ENCODE results near the gene CHST9.
"Not testable (repeated sequence)": the region's sequence is repeated elsewhere in the genome, so short reads cannot be mapped to it uniquely, and the experiment has no call there.

Gene CHST9

DNA sequence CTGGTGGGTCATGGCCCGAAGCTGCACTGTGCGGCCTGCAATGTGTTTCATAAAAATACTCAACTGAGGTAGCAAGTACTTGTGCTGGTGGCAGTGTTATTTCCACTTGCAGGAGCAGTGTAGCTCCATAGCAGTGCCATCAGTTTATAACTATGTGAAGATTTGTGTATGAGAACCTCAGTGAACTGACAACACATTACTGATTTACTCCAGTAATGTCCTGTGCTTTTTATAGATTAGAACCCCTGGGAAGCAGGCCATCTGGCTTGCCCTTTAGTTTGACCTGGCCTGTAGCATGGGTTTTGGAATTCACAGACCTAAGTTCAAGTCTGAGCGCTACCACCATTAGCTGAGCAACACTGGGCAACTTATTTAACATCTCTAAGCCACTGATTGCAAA lies 219.9 kb downstream of the CHST9 start:
- H3K4me1 Mint-ChIP-seq, result no peaks in the 10 kb centered on the region
- H3K36me3 Mint-ChIP-seq, result no peaks in the 10 kb centered on the region
- H3K27me3 Mint-ChIP-seq, result no peaks in the 10 kb centered on the region
- no peaks in the 10 kb centered on the region for H3K9me3 Mint-ChIP-seq
- no peak overlapping the region for H3K4me3 Mint-ChIP-seq
- no peak overlapping the region for H3K27ac Mint-ChIP-seq

GRCh38 chr18:26963292-26963691 lies 221.8 kb downstream of the CHST9 start:
- Mint-ChIP-seq H3K27me3 (no peaks in the 10 kb centered on the region), H3K4me3 (no peak overlapping the region), H3K9me3 (peaks cover 5% of the 10 kb centered on the region), H3K36me3 (no peaks in the 10 kb centered on the region), H3K27ac (no peak overlapping the region), H3K4me1 (no peaks in the 10 kb centered on the region)

GRCh38 chr18:26961839-26962238 lies 223.3 kb downstream of the CHST9 start:
- Mint-ChIP-seq H3K36me3 (no peaks in the 10 kb centered on the region), H3K9me3 (peaks cover 5% of the 10 kb centered on the region), H3K27ac (no peak overlapping the region), H3K27me3 (no peaks in the 10 kb centered on the region), H3K4me3 (no peak overlapping the region), H3K4me1 (no peaks in the 10 kb centered on the region)

DNA sequence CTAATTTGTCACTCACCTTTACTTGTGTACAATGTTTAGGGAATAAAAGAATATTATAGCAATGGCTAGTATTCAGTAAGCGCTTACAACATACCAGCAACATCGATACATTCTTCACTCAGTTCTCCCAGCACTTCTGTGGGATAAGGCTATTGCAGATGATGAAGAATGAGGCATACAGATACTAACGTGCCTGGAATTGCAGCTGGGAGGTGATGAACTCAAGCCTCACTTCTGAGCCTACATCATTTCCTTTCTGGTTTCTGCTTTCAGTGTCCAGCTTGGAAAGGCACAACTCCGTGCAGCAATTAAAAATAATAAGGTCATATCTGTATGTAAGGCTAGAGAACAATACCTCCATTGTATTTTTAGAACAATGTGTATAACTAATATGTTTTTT lies 224.2 kb downstream of the CHST9 start:
- Mint-ChIP-seq H3K4me3 (no peak overlapping the region), H3K4me1 (no peaks in the 10 kb centered on the region), H3K27me3 (no peaks in the 10 kb centered on the region), H3K36me3 (no peaks in the 10 kb centered on the region), H3K9me3 (peaks cover 5% of the 10 kb centered on the region), H3K27ac (no peak overlapping the region)

DNA sequence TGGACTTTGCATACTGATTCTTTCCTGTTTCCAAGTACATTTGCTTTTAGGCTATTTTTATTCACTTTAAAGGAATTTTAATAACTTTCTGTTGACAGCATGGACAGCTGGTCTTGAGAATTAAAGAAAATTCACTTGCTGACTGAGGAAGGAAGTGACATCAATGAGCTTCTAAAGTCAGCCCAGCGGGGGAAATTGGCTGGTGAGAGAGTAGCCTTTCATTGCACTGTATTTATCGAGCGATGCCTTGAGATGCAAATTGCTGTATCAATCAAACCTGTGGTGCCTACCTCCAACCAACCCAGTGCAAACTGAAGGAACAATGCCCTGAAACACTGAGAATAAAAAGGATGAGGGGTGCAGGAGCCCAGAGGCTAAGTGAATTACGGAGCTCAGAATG lies 228.2 kb downstream of the CHST9 start:
- H3K9me3 Mint-ChIP-seq, result peaks cover 5% of the 10 kb centered on the region
- H3K4me3 Mint-ChIP-seq, result no peak overlapping the region
- no peaks in the 10 kb centered on the region for H3K4me1 Mint-ChIP-seq
- H3K36me3 Mint-ChIP-seq, result no peaks in the 10 kb centered on the region
- no peaks in the 10 kb centered on the region for H3K27me3 Mint-ChIP-seq
- no peak overlapping the region for H3K27ac Mint-ChIP-seq

DNA sequence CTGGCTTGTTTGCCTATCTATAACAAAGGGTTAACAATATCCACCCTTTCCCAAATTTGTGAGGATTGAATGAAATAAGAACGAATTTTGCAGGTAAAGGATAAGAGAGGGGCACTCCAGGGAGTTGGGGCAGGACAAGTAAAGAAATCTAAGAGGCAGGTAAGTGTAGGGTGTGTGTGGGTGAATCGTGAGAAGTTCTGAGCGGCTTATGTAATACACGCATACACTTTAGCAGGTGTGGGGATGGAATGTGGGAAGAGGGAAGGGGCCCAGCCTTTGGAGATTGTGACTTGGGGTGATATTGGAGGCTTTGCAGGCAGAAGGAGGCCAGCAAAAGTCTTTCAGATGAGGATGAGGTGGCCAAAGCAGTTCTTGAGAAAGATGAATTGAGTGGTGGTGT lies 236.4 kb downstream of the CHST9 start:
- Mint-ChIP-seq H3K27ac (no peak overlapping the region), H3K4me3 (no peak overlapping the region), H3K36me3 (no peaks in the 10 kb centered on the region), H3K4me1 (no peaks in the 10 kb centered on the region), H3K9me3 (peaks cover 4% of the 10 kb centered on the region), H3K27me3 (peaks cover 2% of the 10 kb centered on the region)

DNA sequence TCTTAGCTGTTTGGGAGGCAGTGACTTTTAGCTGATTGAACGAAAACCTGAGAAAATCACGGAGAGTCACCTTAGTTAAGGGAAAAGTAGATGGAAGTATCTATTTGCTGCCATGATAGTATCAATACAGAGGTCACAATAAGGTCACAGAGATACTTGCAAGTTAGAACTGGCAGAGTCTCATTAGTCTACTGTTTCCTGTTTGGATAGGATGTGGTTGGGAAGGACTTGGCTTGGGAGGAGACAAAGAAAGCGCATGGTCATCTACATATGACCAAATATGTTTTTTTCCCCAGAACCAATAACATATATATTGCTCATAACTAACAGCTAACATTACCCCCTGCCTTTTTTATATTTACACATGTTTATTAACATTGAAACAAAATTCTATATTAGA lies 241.2 kb downstream of the CHST9 start:
- H3K9me3 Mint-ChIP-seq, result peaks cover 4% of the 10 kb centered on the region
- H3K4me1 Mint-ChIP-seq, result no peaks in the 10 kb centered on the region
- H3K27ac Mint-ChIP-seq, result no peak overlapping the region
- H3K4me3 Mint-ChIP-seq, result no peak overlapping the region
- H3K36me3 Mint-ChIP-seq, result no peaks in the 10 kb centered on the region
- H3K27me3 Mint-ChIP-seq, result no peaks in the 10 kb centered on the region

- Mint-ChIP-seq H3K36me3 (no peaks in the 10 kb centered on the region), H3K27ac (no peak overlapping the region), H3K4me1 (no peaks in the 10 kb centered on the region)
These were observed 243.5 kb downstream of the CHST9 start for GRCh38 chr18:26941584-26941983.

GRCh38 chr18:26940744-26941398 lies 244.2 kb downstream of the CHST9 start:
- Mint-ChIP-seq H3K36me3 (no peaks in the 10 kb centered on the region), H3K4me1 (no peaks in the 10 kb centered on the region), H3K27ac (no peak overlapping the region), H3K4me3 (no peak overlapping the region), H3K9me3 (peaks cover under 1% of the 10 kb centered on the region), H3K27me3 (peaks cover 2% of the 10 kb centered on the region)

More at GRCh38 chr18:26941584-26941983, 243.5 kb downstream of the CHST9 start:
- H3K9me3 Mint-ChIP-seq, result peaks cover 4% of the 10 kb centered on the region
- H3K27me3 Mint-ChIP-seq, result peaks cover 2% of the 10 kb centered on the region
- H3K4me3 Mint-ChIP-seq, result no peak overlapping the region

DNA sequence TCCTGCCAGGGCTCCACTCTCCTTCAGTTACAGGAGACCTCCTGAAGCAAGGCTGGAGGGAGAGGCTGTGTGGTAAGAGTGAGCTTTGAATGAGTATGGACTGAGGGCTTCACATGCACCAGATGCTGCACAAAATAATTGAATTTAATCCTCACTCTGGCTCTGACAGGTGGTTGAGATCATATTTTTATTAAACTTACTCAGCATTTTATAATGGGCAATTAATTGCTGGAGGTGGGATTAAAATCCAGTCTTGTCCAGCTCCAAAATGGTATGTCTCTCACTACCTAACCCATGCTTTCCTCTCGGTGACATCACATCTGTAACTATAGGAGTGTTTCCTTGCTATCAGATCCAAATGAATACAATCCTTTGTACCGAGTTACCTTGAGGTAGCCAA lies 253.4 kb downstream of the CHST9 start:
- Mint-ChIP-seq H3K9me3 (no peaks in the 10 kb centered on the region), H3K27ac (no peak overlapping the region), H3K4me1 (no peaks in the 10 kb centered on the region), H3K27me3 (no peaks in the 10 kb centered on the region), H3K36me3 (no peaks in the 10 kb centered on the region), H3K4me3 (no peak overlapping the region)

DNA sequence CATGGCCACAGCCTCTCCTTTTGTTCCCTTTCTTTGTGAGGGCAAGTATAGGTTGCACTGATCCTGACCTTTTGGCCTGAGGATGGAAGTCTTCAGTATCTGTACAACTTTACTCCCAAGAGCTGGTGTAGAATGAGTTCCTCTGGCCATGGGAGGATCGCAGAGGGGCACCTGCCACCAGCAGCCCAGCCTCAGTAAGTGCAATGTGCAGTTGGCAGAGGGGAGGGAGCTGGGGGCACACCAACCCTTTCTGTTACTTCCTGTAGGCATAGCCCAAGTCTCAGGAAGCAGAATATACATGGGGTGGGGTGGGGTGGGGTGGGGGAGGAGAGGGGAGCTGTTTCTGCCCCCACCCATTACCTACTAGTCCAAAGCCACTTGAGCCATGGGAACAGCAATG lies 254.5 kb downstream of the CHST9 start:
- Mint-ChIP-seq H3K36me3 (no peaks in the 10 kb centered on the region), H3K27ac (no peak overlapping the region), H3K9me3 (no peaks in the 10 kb centered on the region), H3K4me1 (no peaks in the 10 kb centered on the region), H3K4me3 (no peak overlapping the region), H3K27me3 (no peaks in the 10 kb centered on the region)

GRCh38 chr18:26928670-26929313 lies 256.3 kb downstream of the CHST9 start:
- Mint-ChIP-seq H3K4me1 (no peaks in the 10 kb centered on the region), H3K36me3 (no peaks in the 10 kb centered on the region)

GRCh38 chr18:26927822-26928221 lies 257.3 kb downstream of the CHST9 start:
- H3K9me3 Mint-ChIP-seq, H3K36me3 Mint-ChIP-seq, H3K27me3 Mint-ChIP-seq: not testable (repeated sequence)

More at GRCh38 chr18:26928670-26929313, 256.3 kb downstream of the CHST9 start:
- no peak overlapping the region for H3K27ac Mint-ChIP-seq
- H3K27me3 Mint-ChIP-seq, result no peaks in the 10 kb centered on the region
- no peak overlapping the region for H3K4me3 Mint-ChIP-seq
- H3K9me3 Mint-ChIP-seq, result no peaks in the 10 kb centered on the region

DNA sequence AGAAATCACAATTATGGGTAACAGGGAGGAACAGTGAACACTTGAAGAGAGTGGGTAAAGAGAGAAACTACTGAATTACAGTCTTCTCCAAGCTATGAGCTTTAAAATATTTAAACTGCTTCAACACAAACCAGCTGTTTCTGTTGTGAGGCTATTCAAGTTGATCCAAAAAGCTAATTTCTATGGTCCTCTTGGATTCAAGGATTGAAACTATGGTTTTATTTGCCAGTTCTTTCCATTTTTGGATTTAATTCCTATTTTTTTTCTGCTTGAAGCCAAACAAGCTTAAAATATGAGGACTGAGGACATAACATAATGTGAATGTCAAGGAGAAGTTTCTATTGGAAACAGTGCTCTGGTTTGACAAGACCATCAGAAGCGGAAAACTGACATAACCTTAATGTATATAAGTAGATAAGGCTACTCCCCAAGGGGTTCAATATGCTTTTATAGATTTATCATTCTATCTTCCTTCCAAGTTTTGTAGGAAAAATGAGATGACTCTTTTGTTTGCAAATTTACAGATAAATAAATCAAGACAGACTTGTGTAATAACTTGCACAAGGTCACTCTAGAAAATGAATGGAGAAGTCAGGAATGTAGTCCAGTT lies 258.9 kb downstream of the CHST9 start:
- no peak overlapping the region for H3K4me3 Mint-ChIP-seq
- peaks cover 10% of the 10 kb centered on the region for H3K9me3 Mint-ChIP-seq
- H3K4me1 Mint-ChIP-seq, result no peaks in the 10 kb centered on the region
- no peaks in the 10 kb centered on the region for H3K27me3 Mint-ChIP-seq
- H3K27ac Mint-ChIP-seq, result no peak overlapping the region
- no peaks in the 10 kb centered on the region for H3K36me3 Mint-ChIP-seq

More at GRCh38 chr18:26927822-26928221, 257.3 kb downstream of the CHST9 start:
- not testable (repeated sequence) for H3K4me3 Mint-ChIP-seq, H3K4me1 Mint-ChIP-seq, H3K27ac Mint-ChIP-seq

DNA sequence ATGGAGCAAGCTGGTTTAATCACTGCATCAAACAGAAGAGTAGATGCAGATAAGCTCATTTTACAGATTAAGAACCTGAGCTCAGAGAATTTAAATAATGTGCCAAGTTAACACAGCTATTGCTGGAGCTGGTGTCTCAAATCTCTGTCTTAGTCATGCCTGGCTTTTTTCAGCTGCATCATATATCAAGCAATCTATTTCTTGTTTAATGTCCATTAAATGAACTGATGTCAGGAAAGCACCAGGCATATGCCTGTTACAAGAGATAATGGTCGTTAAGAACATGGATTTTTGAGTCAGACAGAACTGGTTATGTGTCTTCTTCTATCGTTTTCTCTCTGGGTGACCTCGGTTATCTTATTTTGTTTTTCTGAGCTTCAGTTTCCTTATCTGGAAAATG lies 259.8 kb downstream of the CHST9 start:
- Mint-ChIP-seq H3K4me3 (no peak overlapping the region), H3K27me3 (no peaks in the 10 kb centered on the region), H3K9me3 (peaks cover 14% of the 10 kb centered on the region), H3K4me1 (no peaks in the 10 kb centered on the region), H3K36me3 (no peaks in the 10 kb centered on the region), H3K27ac (no peak overlapping the region)

DNA sequence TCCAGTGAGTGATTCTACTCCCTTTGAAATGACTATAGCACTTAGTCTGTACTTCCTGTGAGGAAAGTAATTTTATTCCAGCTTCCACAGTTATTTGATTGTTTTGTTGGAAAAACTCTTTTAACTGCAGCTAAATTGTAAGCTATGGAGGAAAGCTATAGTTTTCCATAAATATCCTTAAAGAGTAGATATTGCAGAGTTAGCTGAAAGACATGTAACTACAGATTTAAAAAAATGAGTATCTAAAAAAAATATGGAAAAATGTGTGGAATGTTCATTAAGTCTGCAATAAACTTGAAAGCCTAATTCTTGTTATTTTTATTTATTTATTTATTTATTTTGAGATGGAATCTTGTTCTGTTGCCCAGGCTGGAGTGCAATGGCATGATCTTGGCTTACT lies 262.8 kb downstream of the CHST9 start:
- no peak overlapping the region for H3K27ac Mint-ChIP-seq
- H3K4me3 Mint-ChIP-seq, result no peak overlapping the region
- no peaks in the 10 kb centered on the region for H3K4me1 Mint-ChIP-seq
- H3K27me3 Mint-ChIP-seq, result no peaks in the 10 kb centered on the region
- no peaks in the 10 kb centered on the region for H3K36me3 Mint-ChIP-seq
- peaks cover 23% of the 10 kb centered on the region for H3K9me3 Mint-ChIP-seq
